ENCODE measurements around the gene CBX5.
"Not testable (repeated sequence)": the region's sequence is repeated elsewhere in the genome, so short reads cannot be mapped to it uniquely, and the experiment has no call there.

The CBX5 gene

DNA sequence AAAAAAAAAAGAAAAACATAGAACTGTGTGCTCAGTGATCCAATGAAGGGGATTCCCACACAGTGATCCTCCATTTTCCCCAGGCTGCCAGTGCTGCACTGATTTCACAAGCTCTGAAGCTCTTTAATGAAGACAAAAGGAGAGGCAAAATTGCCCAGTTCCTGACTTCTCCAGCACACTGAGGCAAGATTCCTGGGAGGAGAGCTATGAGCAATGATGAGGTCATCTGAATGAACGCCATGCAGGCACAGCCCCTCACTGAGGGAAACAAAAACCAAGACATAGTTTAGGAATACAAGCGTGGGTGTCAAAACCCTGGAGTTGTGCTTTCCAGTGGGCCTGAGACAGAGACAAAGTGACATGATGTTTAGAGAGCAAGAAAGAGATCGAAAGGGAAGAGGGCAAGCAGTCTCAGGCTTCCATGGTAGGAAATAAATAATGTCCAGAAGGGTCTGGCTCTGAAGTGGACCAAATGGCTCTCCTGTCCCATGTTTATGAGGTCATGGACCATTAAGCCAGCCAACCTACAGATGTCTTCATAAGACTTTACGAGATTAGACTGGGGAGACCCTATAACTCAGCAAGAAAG is 50.2 kb downstream of the CBX5 start:
- no peak overlapping the region for H2AFZ ChIP-seq (ENCODE audit: low read depth)
- no peaks in the 10 kb centered on the region for H3K79me2 ChIP-seq (ENCODE audit: insufficient read depth, low read depth)
- H4K20me1 ChIP-seq (ENCODE audit: insufficient read depth): no peaks in the 10 kb centered on the region
- no peaks in the 10 kb centered on the region for H3K4me1 ChIP-seq (ENCODE audit: low read depth, poor library complexity, severe bottlenecking)
- no peak overlapping the region for H3K4me2 ChIP-seq
- no peaks in the 10 kb centered on the region; the same call in 1 of the 2 replicates for H3K27me3 ChIP-seq (ENCODE audit: insufficient read depth, low read depth)
- no peak overlapping the region for H3K27ac ChIP-seq
- H3K4me3 ChIP-seq (IDR thresholded peaks at IDR 0.05; ENCODE audit: insufficient read depth, low read depth, low read length): no peak overlapping the region
- no peaks in the 10 kb centered on the region for H3K36me3 ChIP-seq (ENCODE audit: insufficient read depth)
- TF ChIP-seq, protein P1, sequence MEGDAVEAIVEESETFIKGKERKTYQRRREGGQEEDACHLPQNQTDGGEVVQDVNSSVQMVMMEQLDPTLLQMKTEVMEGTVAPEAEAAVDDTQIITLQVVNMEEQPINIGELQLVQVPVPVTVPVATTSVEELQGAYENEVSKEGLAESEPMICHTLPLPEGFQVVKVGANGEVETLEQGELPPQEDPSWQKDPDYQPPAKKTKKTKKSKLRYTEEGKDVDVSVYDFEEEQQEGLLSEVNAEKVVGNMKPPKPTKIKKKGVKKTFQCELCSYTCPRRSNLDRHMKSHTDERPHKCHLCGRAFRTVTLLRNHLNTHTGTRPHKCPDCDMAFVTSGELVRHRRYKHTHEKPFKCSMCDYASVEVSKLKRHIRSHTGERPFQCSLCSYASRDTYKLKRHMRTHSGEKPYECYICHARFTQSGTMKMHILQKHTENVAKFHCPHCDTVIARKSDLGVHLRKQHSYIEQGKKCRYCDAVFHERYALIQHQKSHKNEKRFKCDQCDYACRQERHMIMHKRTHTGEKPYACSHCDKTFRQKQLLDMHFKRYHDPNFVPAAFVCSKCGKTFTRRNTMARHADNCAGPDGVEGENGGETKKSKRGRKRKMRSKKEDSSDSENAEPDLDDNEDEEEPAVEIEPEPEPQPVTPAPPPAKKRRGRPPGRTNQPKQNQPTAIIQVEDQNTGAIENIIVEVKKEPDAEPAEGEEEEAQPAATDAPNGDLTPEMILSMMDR (conservative IDR thresholded peaks at IDR 0.05; ENCODE audit: low read depth, low read length): no peak
- H3K9ac ChIP-seq: no peak overlapping the region

DNA sequence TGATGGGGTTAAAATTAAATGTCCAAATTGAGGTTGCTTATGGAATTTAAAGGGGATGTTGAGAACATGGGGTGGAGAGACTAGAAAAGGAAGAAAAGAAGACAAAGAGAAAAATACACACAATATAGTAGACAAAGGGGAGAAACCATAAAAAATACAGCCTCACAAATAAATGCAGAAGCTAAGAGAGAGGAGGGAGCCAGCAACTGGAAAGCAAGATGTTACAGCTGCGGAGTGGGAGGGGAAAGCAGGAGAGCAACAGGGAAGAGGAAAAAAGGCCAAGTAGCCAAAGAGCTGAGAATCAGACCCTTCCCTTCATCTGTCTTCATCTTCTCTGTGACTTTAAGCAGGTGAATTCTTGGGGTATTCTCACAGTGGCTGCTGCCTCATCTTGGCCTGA is 51.5 kb downstream of the CBX5 start:
- H3K27ac ChIP-seq: no peak overlapping the region
- no peak overlapping the region for H3K4me2 ChIP-seq

DNA sequence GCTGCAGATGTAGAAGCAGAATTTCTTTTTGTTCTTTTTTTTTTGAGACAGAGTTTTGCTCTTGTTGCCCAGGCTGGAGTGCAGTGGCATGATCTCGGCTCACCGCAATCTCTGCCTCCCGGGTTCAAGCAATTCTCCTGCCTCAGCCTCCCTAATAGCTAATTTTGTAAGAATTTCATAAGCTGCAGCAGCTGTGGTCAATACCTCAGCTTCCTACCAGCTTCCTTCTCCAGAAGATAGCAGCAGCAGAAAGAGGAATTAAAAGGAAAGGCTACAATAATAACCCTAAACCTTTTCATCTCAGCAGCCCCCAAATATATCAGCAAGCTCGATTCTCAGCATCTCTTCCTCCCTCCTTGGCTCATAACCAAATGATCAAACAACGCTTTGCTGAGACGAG is 52.0 kb downstream of the CBX5 start:
- not testable (repeated sequence) for H3K4me2 ChIP-seq; H4K20me1 ChIP-seq (ENCODE audit: insufficient read depth); H3K9ac ChIP-seq; H2AFZ ChIP-seq (ENCODE audit: low read depth); H3K27ac ChIP-seq; H3K27me3 ChIP-seq (ENCODE audit: insufficient read depth, low read depth); H3K36me3 ChIP-seq (ENCODE audit: insufficient read depth); H3K4me3 ChIP-seq (IDR thresholded peaks at IDR 0.05; ENCODE audit: insufficient read depth, low read depth, low read length); H3K79me2 ChIP-seq (ENCODE audit: insufficient read depth, low read depth); H3K4me1 ChIP-seq (ENCODE audit: low read depth, poor library complexity, severe bottlenecking)

More for the DNA sequence above, 51.5 kb downstream of the CBX5 start:
- Histone ChIP-seq H2AFZ (ENCODE audit: low read depth) (no peak overlapping the region), H3K27me3 (ENCODE audit: insufficient read depth, low read depth) (no peaks in the 10 kb centered on the region; the same call in 1 of the 2 replicates), H3K4me1 (ENCODE audit: low read depth, poor library complexity, severe bottlenecking) (no peaks in the 10 kb centered on the region), H3K9ac (no peak overlapping the region), H3K36me3 (ENCODE audit: insufficient read depth) (no peaks in the 10 kb centered on the region), H3K79me2 (ENCODE audit: insufficient read depth, low read depth) (no peaks in the 10 kb centered on the region), H4K20me1 (ENCODE audit: insufficient read depth) (no peaks in the 10 kb centered on the region), H3K4me3 (IDR thresholded peaks at IDR 0.05; ENCODE audit: insufficient read depth, low read depth, low read length) (no peak overlapping the region)
- TF ChIP-seq, protein P1 (conservative IDR thresholded peaks at IDR 0.05; ENCODE audit: low read depth, low read length): no peak

DNA sequence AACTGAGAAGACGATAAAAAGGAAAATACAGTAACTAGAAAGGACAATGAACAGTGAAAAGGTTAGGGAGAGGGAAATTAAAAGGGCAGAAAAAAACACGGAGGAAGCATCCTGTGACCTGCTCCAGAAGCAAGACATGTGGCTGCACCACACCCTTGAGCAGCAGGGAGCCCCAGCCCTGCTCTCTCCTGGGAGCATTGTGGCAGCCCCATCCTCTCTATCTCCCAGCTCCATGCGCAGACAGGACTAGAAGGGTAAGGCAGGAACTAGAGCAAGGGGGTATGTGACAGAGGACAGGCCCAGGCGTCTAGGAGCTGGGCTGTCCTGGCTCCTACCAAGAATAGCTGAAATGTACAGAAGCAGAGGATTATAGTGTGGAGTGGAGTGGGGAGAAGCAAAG is 52.5 kb downstream of the CBX5 start:
- no peak overlapping the region for H3K9ac ChIP-seq
- no peaks in the 10 kb centered on the region for H3K79me2 ChIP-seq (ENCODE audit: insufficient read depth, low read depth)
- TF ChIP-seq, protein P1 (conservative IDR thresholded peaks at IDR 0.05; ENCODE audit: low read depth, low read length): no peak
- H3K27me3 ChIP-seq (ENCODE audit: insufficient read depth, low read depth): peaks cover 2% of the 10 kb centered on the region
- no peaks in the 10 kb centered on the region for H3K36me3 ChIP-seq (ENCODE audit: insufficient read depth)
- no peaks in the 10 kb centered on the region for H4K20me1 ChIP-seq (ENCODE audit: insufficient read depth)
- no peak overlapping the region for H3K27ac ChIP-seq
- H3K4me2 ChIP-seq: no peak overlapping the region
- H3K4me1 ChIP-seq (ENCODE audit: low read depth, poor library complexity, severe bottlenecking): no peaks in the 10 kb centered on the region
- H2AFZ ChIP-seq (ENCODE audit: low read depth): no peak overlapping the region
- no peak overlapping the region for H3K4me3 ChIP-seq (IDR thresholded peaks at IDR 0.05; ENCODE audit: insufficient read depth, low read depth, low read length)

DNA sequence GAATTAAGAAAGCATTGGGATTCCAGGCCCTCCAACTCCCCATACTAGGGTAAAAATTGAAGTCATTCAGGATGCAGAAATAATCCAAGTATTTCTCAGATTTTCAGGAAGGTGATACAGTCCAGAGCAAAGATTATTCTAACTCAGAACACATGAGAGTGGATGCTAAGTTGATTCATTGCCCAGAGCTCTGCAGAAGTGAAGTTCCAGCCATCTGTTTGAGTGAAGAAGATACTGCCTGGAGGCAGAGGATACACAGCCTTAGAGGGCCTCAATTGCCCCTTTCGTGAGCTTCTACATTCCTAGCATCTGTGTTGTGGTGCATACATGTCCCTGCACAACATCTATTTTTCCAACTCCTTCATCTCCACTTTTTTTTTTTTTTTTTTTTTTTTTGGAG is 54.3 kb downstream of the CBX5 start:
- Histone ChIP-seq H3K9ac (no peak overlapping the region), H3K36me3 (ENCODE audit: insufficient read depth) (no peaks in the 10 kb centered on the region), H3K27ac (no peak overlapping the region), H3K4me2 (no peak overlapping the region), H2AFZ (ENCODE audit: low read depth) (no peak overlapping the region), H3K4me1 (ENCODE audit: low read depth, poor library complexity, severe bottlenecking) (peaks cover under 1% of the 10 kb centered on the region), H3K79me2 (ENCODE audit: insufficient read depth, low read depth) (no peaks in the 10 kb centered on the region), H3K4me3 (IDR thresholded peaks at IDR 0.05; ENCODE audit: insufficient read depth, low read depth, low read length) (no peak overlapping the region), H4K20me1 (ENCODE audit: insufficient read depth) (no peaks in the 10 kb centered on the region), H3K27me3 (ENCODE audit: insufficient read depth, low read depth) (peaks cover 13% of the 10 kb centered on the region)
- TF ChIP-seq, protein P1 (conservative IDR thresholded peaks at IDR 0.05; ENCODE audit: low read depth, low read length): no peak
